ENCODE results near the gene RNF111. TPM values are rescaled to one million over a fixed set of nuclear protein-coding genes. Genes with fewer than 3 reads are reported as not detected.

The RNF111 gene
- total RNA-seq, 1 experiment from 2014 or later: 55.2 TPM

DNA sequence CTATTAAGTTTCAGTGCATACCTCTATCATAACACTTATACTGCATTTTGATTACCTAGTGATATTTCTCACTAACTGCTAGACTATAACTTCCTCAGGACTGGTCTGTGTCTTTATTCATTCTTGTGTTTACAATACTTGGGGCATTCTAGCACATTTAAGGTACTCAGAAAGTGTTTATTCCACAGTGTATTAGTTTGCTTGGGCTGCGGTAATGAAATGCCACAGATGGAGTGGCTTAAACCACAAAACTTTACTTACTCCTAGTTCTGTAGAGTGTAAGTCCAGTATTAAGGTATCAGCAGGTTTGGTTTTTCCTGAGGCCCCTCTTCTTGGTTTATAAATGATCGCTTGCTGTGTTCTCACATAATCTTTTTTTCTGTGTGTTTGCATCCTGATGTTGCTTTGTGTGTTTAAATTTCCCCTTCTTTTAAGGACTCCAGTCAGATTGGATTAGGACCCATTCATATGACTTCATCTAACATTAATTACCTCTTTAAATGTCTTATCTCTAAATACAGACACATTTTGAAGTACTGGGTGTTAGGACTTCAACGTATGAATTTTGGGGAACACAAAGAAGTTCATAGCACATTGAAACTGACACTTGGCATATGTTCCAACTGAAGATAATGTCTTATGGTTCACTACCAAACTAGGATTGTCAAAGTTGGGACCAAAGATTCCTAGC lies 23.9 kb downstream of the RNF111 start:
- H3K27me3 Mint-ChIP-seq (ENCODE audit: unreplicated experiment): no peaks in the 10 kb centered on the region
- no peak overlapping the region for H3K4me3 Mint-ChIP-seq (ENCODE audit: low read depth, unreplicated experiment)
- no peak for DNase-seq
- CTCF ChIA-PET: interaction anchor here (0.7 kb wide), 1 partner anchor 281 kb away, joined by 6 read pairs; no protein-coding TSS in a partner anchor
- H3K27ac Mint-ChIP-seq (ENCODE audit: unreplicated experiment): no peak overlapping the region
- TF ChIP-seq CTCF (IDR thresholded peaks at IDR 0.05; ENCODE audit: unreplicated experiment): no peak
- H3K36me3 Mint-ChIP-seq (ENCODE audit: insufficient read depth, unreplicated experiment): peaks cover 16% of the 10 kb centered on the region
- peaks cover 5% of the 10 kb centered on the region for H3K4me1 Mint-ChIP-seq (ENCODE audit: low read depth, unreplicated experiment)
- BruUV-seq (replicated peaks): no TSS peak
- intact Hi-C loops (cut with micrococcal nuclease; ENCODE audit: unreplicated experiment): no loop called here
- H3K9me3 Mint-ChIP-seq (ENCODE audit: low read depth, unreplicated experiment): no peaks in the 10 kb centered on the region

DNA sequence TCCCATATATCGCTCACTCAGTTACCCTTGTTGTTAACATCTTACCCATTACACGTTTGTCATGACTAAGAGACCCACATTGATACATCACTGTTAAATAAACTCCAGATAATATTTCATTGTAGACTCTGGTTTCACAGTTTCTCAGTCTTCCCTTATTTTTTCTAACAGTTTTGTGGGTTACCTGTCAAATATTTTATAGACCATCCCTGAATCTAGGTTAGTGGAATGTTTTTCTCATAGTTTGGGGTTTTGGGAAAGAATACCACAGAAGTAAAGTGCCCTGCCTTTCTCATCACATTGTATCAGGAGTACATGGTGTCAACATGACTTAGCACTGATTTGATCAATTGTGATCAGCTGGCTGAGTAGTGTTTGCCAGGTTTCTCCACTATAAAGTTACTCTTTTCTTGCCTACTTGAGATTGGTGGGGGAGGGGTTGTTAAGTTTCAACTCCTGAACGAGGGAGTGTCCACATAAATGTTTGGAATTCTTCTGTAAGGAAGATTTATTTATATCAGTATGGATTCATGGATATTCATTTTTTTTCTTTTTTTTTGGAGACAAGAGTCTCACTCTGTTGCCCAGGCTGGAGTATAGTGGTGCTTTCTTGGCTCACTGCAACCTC lies 25.9 kb downstream of the RNF111 start:
- Mint-ChIP-seq H3K9me3 (ENCODE audit: low read depth, unreplicated experiment) (no peaks in the 10 kb centered on the region), H3K4me3 (ENCODE audit: low read depth, unreplicated experiment) (no peak overlapping the region), H3K4me1 (ENCODE audit: low read depth, unreplicated experiment) (no peaks in the 10 kb centered on the region), H3K27ac (ENCODE audit: unreplicated experiment) (no peak overlapping the region), H3K36me3 (ENCODE audit: insufficient read depth, unreplicated experiment) (peaks cover 5% of the 10 kb centered on the region), H3K27me3 (ENCODE audit: unreplicated experiment) (no peaks in the 10 kb centered on the region)
- DNase-seq: no peak
- intact Hi-C loops (cut with micrococcal nuclease; ENCODE audit: unreplicated experiment): no loop called here
- TF ChIP-seq CTCF (IDR thresholded peaks at IDR 0.05; ENCODE audit: unreplicated experiment): no peak
- BruUV-seq (replicated peaks): no TSS peak
- CTCF ChIA-PET: no interaction called here

GRCh38 chr15:59014068-59014467 lies 26.6 kb downstream of the RNF111 start:
- no peak overlapping the region for H3K27ac Mint-ChIP-seq (ENCODE audit: unreplicated experiment)
- H3K36me3 Mint-ChIP-seq (ENCODE audit: insufficient read depth, unreplicated experiment): peaks cover 5% of the 10 kb centered on the region
- no peaks in the 10 kb centered on the region for H3K9me3 Mint-ChIP-seq (ENCODE audit: low read depth, unreplicated experiment)
- H3K4me3 Mint-ChIP-seq (ENCODE audit: low read depth, unreplicated experiment): no peak overlapping the region
- intact Hi-C loops (cut with micrococcal nuclease; ENCODE audit: unreplicated experiment): no loop called here
- DNase-seq: no peak
- no peak for TF ChIP-seq CTCF (IDR thresholded peaks at IDR 0.05; ENCODE audit: unreplicated experiment)
- no peaks in the 10 kb centered on the region for H3K27me3 Mint-ChIP-seq (ENCODE audit: unreplicated experiment)
- BruUV-seq (replicated peaks): no TSS peak
- CTCF ChIA-PET: no interaction called here
- H3K4me1 Mint-ChIP-seq (ENCODE audit: low read depth, unreplicated experiment): no peaks in the 10 kb centered on the region

- CTCF ChIA-PET: interaction anchor here (0.6 to 0.7 kb wide), 2 partner anchors 65 to 183 kb away, joined by 3 to 6 read pairs; no protein-coding TSS in a partner anchor
- no peaks in the 10 kb centered on the region for H3K9me3 Mint-ChIP-seq (ENCODE audit: low read depth, unreplicated experiment)
These were observed 30.0 kb downstream of the RNF111 start for GRCh38 chr15:59017449-59017848.

More at GRCh38 chr15:59017449-59017848, 30.0 kb downstream of the RNF111 start:
- no peak overlapping the region for H3K4me3 Mint-ChIP-seq (ENCODE audit: low read depth, unreplicated experiment)
- H3K27me3 Mint-ChIP-seq (ENCODE audit: unreplicated experiment): no peaks in the 10 kb centered on the region
- no peak overlapping the region for H3K27ac Mint-ChIP-seq (ENCODE audit: unreplicated experiment)
- peaks cover 5% of the 10 kb centered on the region for H3K36me3 Mint-ChIP-seq (ENCODE audit: insufficient read depth, unreplicated experiment)
- intact Hi-C loops (cut with micrococcal nuclease; ENCODE audit: unreplicated experiment): no loop called here
- no peak for TF ChIP-seq CTCF (IDR thresholded peaks at IDR 0.05; ENCODE audit: unreplicated experiment)
- BruUV-seq (replicated peaks): no TSS peak
- H3K4me1 Mint-ChIP-seq (ENCODE audit: low read depth, unreplicated experiment): no peaks in the 10 kb centered on the region
- DNase-seq: no peak

All from Calu3 (cell line).